Mesenchymal stem cell (in vitro differentiated cells and primary cell): ENCODE results near the gene OR2C3.

Experiments used
- DNase-seq: peaks from one replicate; pipeline ENCODE4 v3.0.0-alpha.2; 2013
- H2AFZ ChIP-seq: one replicate; pipeline ENCODE4 v1.6.1; 2013; ENCODE audit warnings: low read depth, mild to moderate bottlenecking, control low read depth, inconsistent platforms, low read length, moderate library complexity
- H2AK5ac ChIP-seq: 2 replicates; pipeline ENCODE4 v1.6.1; 2013; ENCODE audit warnings: low read length, moderate library complexity, mild to moderate bottlenecking, inconsistent platforms; ENCODE audit not compliant: severe bottlenecking
- H2BK120ac ChIP-seq: one replicate; pipeline ENCODE4 v1.6.1; 2013; ENCODE audit warnings: low read depth, mild to moderate bottlenecking, inconsistent platforms, low read length, moderate library complexity
- H2BK12ac ChIP-seq, 2 experiments: one replicate each; pipeline ENCODE4 v1.6.1; 2013; ENCODE audit warnings: inconsistent platforms in 2 of 2, low read length in 2 of 2, mild to moderate bottlenecking in 2 of 2, moderate library complexity in 2 of 2, control low read depth in 1 of 2
- H2BK15ac ChIP-seq: one replicate; pipeline ENCODE4 v1.6.1; 2013; ENCODE audit warnings: mild to moderate bottlenecking, low read depth, inconsistent platforms; ENCODE audit not compliant: poor library complexity, severe bottlenecking
- H2BK5ac ChIP-seq: 2 replicates; pipeline ENCODE4 v1.6.1; 2013; ENCODE audit warnings: low read depth, mild to moderate bottlenecking, low read length, control low read depth, inconsistent platforms; ENCODE audit not compliant: poor library complexity, severe bottlenecking
- H3K14ac ChIP-seq, 2 experiments: one replicate each; pipeline ENCODE4 v1.6.1; 2013; ENCODE audit warnings: inconsistent platforms in 2 of 2, low read length in 2 of 2, control low read depth in 1 of 2, mild to moderate bottlenecking in 1 of 2, moderate library complexity in 1 of 2
- H3K18ac ChIP-seq, 2 experiments: one replicate each; pipeline ENCODE4 v1.6.1; 2013; ENCODE audit warnings: inconsistent platforms in 2 of 2, low read length in 2 of 2, control low read depth in 1 of 2, low read depth in 1 of 2, mild to moderate bottlenecking in 1 of 2
- H3K23ac ChIP-seq, 2 experiments: one replicate each; pipeline ENCODE4 v1.6.1; 2013; ENCODE audit warnings: inconsistent platforms in 2 of 2, low read length in 2 of 2, mild to moderate bottlenecking in 2 of 2, moderate library complexity in 2 of 2, control low read depth in 1 of 2
- H3K27ac ChIP-seq: 2 replicates; pipeline ENCODE4 v1.5.1; 2013; ENCODE audit warnings: mild to moderate bottlenecking, moderate library complexity, low read length, control low read depth, inconsistent platforms; ENCODE audit not compliant: poor library complexity, severe bottlenecking
- H3K27me3 ChIP-seq, 2 experiments: 2 replicates each; pipeline versions ENCODE4 v1.6.1 to v1.7.0; 2013; ENCODE audit warnings: low read length in 2 of 2, mild to moderate bottlenecking in 2 of 2, moderate library complexity in 2 of 2, control low read depth in 1 of 2, inconsistent platforms in 1 of 2; ENCODE audit not compliant: control insufficient read depth in 1 of 2, insufficient read depth in 1 of 2
- H3K36me3 ChIP-seq, 2 experiments: 2 replicates each; pipeline versions ENCODE4 v1.6.1 to v1.7.0; 2013; ENCODE audit warnings: low read length in 2 of 2, control low read depth in 1 of 2, inconsistent platforms in 1 of 2, low read depth in 1 of 2, mild to moderate bottlenecking in 1 of 2; ENCODE audit not compliant: insufficient read depth in 2 of 2, control insufficient read depth in 1 of 2
- H3K4ac ChIP-seq, 2 experiments: one replicate each; pipeline ENCODE4 v1.6.1; 2013; ENCODE audit warnings: inconsistent platforms in 2 of 2, low read length in 2 of 2, mild to moderate bottlenecking in 2 of 2, moderate library complexity in 2 of 2, control low read depth in 1 of 2, low read depth in 1 of 2
- H3K4me1 ChIP-seq: 2 replicates; pipeline ENCODE4 v1.6.1; 2013; ENCODE audit warnings: low read depth, low read length, control low read depth; ENCODE audit not compliant: control insufficient read depth, insufficient read depth
- H3K4me2 ChIP-seq: 2 replicates; pipeline ENCODE4 v1.6.1; 2013; ENCODE audit warnings: low read length, mild to moderate bottlenecking, inconsistent platforms; ENCODE audit not compliant: poor library complexity, severe bottlenecking
- H3K4me3 ChIP-seq, 2 experiments: 2 replicates each; pipeline versions ENCODE4 v1.5.1 to v1.7.0; 2013; ENCODE audit warnings: low read length in 2 of 2, mild to moderate bottlenecking in 2 of 2, control low read depth in 1 of 2, low read depth in 1 of 2; ENCODE audit not compliant: insufficient read depth in 1 of 2
- H3K79me1 ChIP-seq: replicated peaks from 2 replicates; pipeline ENCODE4 v1.6.1; 2013; ENCODE audit warnings: mild to moderate bottlenecking, control low read depth, low read length, inconsistent platforms; ENCODE audit not compliant: poor library complexity, severe bottlenecking
- H3K9ac ChIP-seq: 2 replicates; pipeline ENCODE4 v1.7.0; 2013; ENCODE audit warnings: mild to moderate bottlenecking, low read length, moderate library complexity
- H3K9me3 ChIP-seq: 2 replicates; pipeline ENCODE4 v1.7.0; 2013; ENCODE audit warnings: mild to moderate bottlenecking, low read length; ENCODE audit not compliant: control insufficient read depth
- H4K8ac ChIP-seq: one replicate; pipeline ENCODE4 v1.6.1; 2013; ENCODE audit warnings: inconsistent platforms, mild to moderate bottlenecking, low read length, moderate library complexity
- H4K91ac ChIP-seq: one replicate; pipeline ENCODE4 v1.6.1; 2013; ENCODE audit warnings: mild to moderate bottlenecking, low read length, inconsistent platforms
- whole genome bisulfite sequencing: methylation state at CpG from one replicate; pipeline ENCODE4 v1.1.7; 2013; ENCODE audit warnings: mixed read lengths; 5-methylcytosine and 5-hydroxymethylcytosine counted together

The OR2C3 gene

DNA sequence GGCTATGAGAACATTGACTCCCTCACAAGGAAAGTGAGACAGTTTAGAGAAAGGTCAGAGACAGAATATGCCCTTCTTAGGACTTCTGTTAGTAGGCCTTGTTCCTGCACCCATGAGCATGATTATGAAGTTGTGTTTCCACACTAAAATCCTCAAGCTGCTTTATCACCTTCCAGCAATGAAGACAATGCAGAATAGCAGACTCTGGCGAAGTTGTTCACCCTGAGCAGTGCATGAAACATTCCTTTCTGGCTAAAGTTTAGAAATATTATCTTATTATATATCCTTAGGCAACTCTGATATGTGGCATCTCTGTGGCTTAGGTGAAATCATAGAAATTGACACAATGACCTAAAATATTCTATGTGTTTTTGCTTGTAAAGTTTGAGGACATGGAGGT is 38.0 kb upstream of the OR2C3 start:
- Histone ChIP-seq H3K79me1 (no peaks in the 10 kb centered on the region), H3K4me3 (no peak overlapping the region), H4K8ac (no peak overlapping the region), H2BK12ac (no peak overlapping the region), H3K23ac (no peak overlapping the region), H3K4me1 (no peaks in the 10 kb centered on the region), H2BK120ac (no peak overlapping the region), H3K36me3 (no peaks in the 10 kb centered on the region), H4K91ac (no peak overlapping the region), H3K9ac (no peak overlapping the region), H2BK15ac (no peak overlapping the region), H2AFZ (no peak overlapping the region), H3K27ac (no peak overlapping the region), H2BK5ac (no peak overlapping the region), H2AK5ac (no peak overlapping the region), H3K9me3 (no peaks in the 10 kb centered on the region), H3K4ac (no peak overlapping the region), H3K14ac (no peak overlapping the region), H3K27me3 (no peaks in the 10 kb centered on the region), H3K18ac (no peak overlapping the region), H3K4me2 (no peak overlapping the region)
- no peak for DNase-seq
- WGBS: no CpG with 5 or more reads among the region's 1 CpG

DNA sequence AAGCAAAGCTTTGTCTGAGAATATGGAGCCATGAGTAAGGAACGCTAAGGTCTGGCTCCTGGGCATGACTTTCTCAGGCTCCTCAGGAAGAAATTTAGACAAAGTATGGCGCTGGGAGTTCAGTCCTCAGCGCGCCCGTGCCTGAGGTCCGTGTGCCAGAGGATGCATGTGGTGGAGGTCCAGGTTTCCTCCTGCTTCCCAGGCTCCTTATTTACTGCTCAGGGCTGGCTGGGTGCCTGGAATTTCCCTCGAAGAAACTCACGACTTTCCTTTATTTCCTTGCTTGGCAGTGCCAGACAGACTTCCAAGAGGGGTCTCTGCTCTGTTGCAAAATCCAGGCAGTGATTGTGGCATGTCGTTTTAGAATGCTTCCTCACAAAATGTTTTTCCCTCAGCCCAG is 26.0 kb upstream of the OR2C3 start:
- H2BK15ac ChIP-seq: no peak overlapping the region
- no peak overlapping the region for H2BK12ac ChIP-seq
- no peaks in the 10 kb centered on the region for H3K79me1 ChIP-seq
- DNase-seq: no peak
- H2BK120ac ChIP-seq: no peak overlapping the region
- H3K4me3 ChIP-seq: no peak overlapping the region
- no peak overlapping the region for H4K91ac ChIP-seq
- no peak overlapping the region for H3K23ac ChIP-seq
- no peaks in the 10 kb centered on the region for H3K9me3 ChIP-seq
- H2AK5ac ChIP-seq: no peak overlapping the region
- H2AFZ ChIP-seq: no peak overlapping the region
- H3K18ac ChIP-seq: no peak overlapping the region
- no peaks in the 10 kb centered on the region for H3K4me1 ChIP-seq
- 80% methylated on average over 9 of the region's 9 CpGs for WGBS
- no peak overlapping the region for H3K14ac ChIP-seq
- no peak overlapping the region for H4K8ac ChIP-seq
- no peak overlapping the region for H3K9ac ChIP-seq
- no peaks in the 10 kb centered on the region for H3K27me3 ChIP-seq
- no peak overlapping the region for H3K4ac ChIP-seq
- H3K4me2 ChIP-seq: no peak overlapping the region
- no peak overlapping the region for H2BK5ac ChIP-seq
- H3K36me3 ChIP-seq: no peaks in the 10 kb centered on the region
- H3K27ac ChIP-seq: no peak overlapping the region

DNA sequence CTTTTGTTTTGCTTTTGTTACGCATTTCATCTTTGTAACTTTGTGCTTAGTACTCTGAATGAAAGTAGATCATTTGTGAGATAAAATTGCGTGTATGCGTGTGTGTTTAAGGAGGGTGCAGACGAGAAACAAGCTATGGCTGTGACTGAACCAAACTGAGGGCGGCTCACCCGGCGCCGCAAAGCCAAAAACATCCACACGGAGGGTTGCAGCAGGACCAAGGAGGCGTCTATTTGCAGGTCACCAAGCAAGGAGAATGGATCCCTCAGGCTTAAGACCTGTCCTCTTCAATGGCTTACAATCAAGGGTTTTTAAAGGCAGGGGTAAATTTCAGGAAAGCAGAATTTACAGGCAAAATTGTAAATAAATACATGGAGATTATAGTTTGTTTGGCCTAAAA is 25.5 kb upstream of the OR2C3 start:
- Histone ChIP-seq H4K91ac (no peak overlapping the region), H2BK12ac (no peak overlapping the region), H3K9me3 (no peaks in the 10 kb centered on the region), H2BK5ac (no peak overlapping the region), H3K36me3 (no peaks in the 10 kb centered on the region), H3K4ac (no peak overlapping the region), H2BK120ac (no peak overlapping the region), H3K27me3 (no peaks in the 10 kb centered on the region), H3K9ac (no peak overlapping the region), H4K8ac (no peak overlapping the region), H2AK5ac (no peak overlapping the region), H3K18ac (no peak overlapping the region), H3K4me3 (no peak overlapping the region), H3K23ac (no peak overlapping the region), H3K79me1 (no peaks in the 10 kb centered on the region), H2BK15ac (no peak overlapping the region), H3K4me2 (no peak overlapping the region), H3K14ac (no peak overlapping the region), H2AFZ (no peak overlapping the region), H3K4me1 (no peaks in the 10 kb centered on the region), H3K27ac (no peak overlapping the region)
- DNase-seq: no peak
- WGBS: 71% methylated on average over 10 of the region's 10 CpGs

DNA sequence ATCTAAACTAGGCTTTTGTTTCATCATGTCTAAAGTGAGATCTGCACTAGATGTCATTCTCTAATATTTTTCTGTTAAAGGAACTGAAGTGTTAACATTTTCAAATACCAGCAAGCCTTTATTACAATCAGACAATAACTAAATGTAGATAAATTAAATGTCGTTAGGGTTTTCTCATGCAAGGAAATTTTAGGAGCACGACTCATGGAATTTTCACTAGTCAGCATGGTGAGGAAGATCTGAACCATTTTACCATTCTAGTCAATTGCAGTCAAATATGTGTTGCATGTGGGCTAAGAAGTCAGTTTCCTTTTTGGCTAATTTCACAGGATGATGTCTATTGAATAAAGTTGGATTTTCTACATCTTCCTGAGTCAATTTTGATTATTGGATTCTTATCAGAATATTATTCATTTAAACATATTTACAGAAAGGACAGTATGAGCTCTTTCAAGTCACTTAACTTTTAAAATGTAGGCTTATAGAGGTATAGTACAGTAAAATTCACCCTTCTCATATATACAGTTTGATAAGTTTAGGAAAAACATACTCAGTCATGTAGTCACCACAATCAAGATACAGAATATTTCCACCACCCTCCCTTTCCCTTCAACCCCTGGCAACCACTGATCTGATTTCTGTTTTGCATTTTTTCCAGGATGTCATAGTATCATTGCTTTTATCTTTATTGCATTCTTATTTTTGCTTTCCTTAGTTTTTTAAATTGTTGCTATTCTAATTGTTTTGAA is 21.9 kb upstream of the OR2C3 start:
- Histone ChIP-seq H3K23ac (no peak overlapping the region), H3K4me3 (no peak overlapping the region), H4K8ac (no peak overlapping the region), H2BK5ac (no peak overlapping the region), H3K27me3 (no peaks in the 10 kb centered on the region), H2AK5ac (no peak overlapping the region), H2BK120ac (no peak overlapping the region), H3K79me1 (no peaks in the 10 kb centered on the region), H3K27ac (no peak overlapping the region), H3K18ac (no peak overlapping the region), H3K36me3 (no peaks in the 10 kb centered on the region), H3K4ac (no peak overlapping the region), H2BK15ac (no peak overlapping the region), H3K9ac (no peak overlapping the region), H2AFZ (no peak overlapping the region), H2BK12ac (no peak overlapping the region), H3K9me3 (no peaks in the 10 kb centered on the region), H3K14ac (no peak overlapping the region), H3K4me1 (no peaks in the 10 kb centered on the region), H4K91ac (no peak overlapping the region), H3K4me2 (no peak overlapping the region)
- WGBS: 49% methylated on average over 2 of the region's 2 CpGs
- DNase-seq: peak; percentile 16
